GM19372 (cell line): ENCODE data around the gene TTC12.

ENCODE experiments used
- ATAC-seq: cut with Tn5 transposase; IDR thresholded peaks from one replicate; pipeline ENCODE4 v1.9.1; 2021; ENCODE audit warnings: mild to moderate bottlenecking, low read depth, moderate library complexity; ENCODE audit not compliant: unreplicated experiment

Gene TTC12

DNA sequence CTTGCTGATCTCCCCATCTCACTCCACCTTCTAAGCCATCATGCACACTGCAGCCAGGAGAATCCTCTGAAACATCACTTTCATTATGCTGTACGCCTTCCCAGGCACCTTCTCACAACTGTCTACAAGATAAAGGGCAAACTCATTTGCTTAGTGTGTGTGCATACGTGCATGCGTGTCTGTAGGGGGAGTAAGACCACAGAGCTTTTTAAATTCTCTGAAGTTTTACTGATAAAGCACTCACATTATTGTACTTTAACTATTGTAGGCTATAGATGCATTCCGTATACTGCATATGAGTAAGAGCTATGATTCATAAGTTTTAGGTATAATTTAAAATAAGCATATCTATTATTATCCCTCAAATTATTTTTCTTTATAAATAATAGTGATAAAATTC is 57.9 kb downstream of the TTC12 start:
- no peak for ATAC-seq

GRCh38 chr11:113373306-113373705 is 58.9 kb downstream of the TTC12 start:
- no peak for ATAC-seq

GRCh38 chr11:113373981-113374560 is 59.7 kb downstream of the TTC12 start:
- no peak for ATAC-seq

DNA sequence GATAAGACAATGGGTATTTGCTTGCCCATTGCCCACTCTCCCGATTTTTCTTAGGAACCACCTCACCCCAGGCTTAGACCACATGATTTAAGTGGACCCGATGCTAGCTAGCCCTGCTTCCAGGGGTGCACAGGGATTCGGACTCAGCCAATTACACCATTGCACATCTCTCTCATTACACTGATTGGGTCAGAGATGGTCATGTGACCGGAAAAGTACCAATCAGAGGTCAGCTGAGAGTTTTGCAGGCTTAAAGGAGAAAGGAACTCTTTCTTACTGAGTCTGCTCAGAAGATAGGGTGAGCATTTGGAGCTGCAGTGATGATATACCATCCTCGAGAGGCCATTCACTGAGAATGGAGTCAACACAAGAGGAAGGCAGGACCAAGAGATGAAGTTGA is 61.0 kb downstream of the TTC12 start:
- no peak for ATAC-seq

GRCh38 chr11:113376156-113376555 is 61.8 kb downstream of the TTC12 start:
- ATAC-seq, result no peak

DNA sequence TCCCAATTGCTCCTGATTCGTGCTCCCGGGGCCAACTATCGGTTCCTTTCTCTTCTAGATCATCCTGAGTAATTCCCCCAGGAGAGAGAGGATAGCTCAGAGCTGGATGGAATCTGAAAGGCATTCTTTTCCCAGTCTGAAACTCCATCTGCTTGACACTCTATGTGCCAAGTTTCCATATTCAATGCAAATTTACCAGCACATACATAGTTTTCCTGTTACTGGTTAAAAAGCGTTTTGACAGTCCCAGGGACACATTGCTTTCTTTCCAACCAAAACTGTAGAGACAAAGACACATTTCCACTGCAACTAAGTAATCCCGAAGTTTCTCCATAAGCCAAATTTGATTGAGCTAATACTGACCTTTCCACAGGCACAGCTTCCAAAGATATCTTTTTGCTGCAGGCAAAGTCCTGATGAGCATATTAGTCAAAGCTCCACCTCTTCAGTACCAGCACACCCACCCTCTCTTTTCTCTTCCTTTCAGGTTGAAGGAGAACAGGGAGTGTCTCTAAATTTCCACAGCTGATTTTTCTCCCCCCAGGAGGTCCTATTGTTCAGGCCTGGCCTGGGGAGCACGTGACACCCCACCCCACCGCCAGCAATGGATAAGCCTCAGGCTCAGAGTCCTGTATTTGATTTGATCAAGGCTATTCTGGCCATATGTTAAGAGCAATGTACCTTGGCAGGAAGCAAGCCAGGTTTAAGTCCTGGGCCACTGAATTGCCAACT is 63.5 kb downstream of the TTC12 start:
- no peak for ATAC-seq

DNA sequence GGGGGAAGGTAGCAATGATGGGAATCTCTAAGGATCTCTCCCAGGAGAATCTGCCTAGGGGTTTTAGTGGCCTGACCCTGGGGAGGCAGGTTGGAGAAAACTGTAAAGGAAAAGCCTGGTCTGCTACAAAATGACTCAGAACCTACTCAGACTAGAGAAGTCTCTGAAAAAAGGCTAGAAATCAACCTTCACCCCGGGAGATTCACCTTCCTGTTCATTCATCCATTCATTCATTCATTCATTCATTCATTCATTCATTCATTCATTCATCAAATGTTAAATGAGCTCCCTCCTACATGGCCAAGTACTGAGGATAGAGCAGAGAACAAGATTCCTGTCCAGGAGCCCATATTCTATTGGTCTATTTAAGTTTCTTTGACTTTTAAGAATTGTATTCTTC is 64.3 kb downstream of the TTC12 start:
- ATAC-seq, result no peak

DNA sequence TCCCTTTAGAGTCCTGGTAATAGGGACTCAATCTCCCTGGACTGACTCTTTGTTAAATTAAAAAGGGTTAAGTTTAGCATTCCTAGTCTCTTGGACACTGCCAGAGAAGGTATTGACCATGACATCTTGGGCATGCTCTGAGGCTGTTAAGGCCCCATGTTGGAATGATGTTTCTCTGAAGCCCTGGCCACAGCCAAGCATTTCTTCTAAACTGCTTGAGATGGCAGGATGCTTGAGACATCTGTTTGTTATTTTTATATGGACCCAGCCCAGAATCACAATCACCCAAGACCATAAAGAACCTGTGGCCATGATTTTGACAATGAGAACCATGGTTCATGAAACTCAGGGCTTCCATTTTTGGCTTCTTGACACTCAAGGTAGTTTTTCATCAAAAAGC is 67.7 kb downstream of the TTC12 start:
- ATAC-seq, result no peak

DNA sequence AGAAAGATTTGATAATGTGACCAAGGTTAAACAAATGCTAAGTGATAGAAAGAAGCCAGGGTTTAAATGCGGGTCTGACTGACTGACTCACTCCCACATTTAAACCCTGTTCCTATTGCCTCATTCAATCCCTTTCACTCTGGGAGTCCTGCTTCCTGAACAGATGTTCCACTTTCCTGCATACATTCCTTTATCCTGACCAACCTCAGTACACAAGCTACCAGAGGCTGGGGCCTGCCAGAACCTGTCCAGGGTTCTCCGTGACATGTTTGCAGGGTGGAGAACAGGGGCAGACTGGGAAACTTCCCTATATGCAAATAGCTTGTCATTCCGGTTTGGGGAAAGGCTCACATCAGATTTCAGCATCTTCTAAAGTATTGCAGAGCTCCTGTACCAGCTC is 70.2 kb downstream of the TTC12 start:
- no peak for ATAC-seq

- no peak for ATAC-seq
These were observed 71.4 kb downstream of the TTC12 start for GRCh38 chr11:113385749-113386148.

DNA sequence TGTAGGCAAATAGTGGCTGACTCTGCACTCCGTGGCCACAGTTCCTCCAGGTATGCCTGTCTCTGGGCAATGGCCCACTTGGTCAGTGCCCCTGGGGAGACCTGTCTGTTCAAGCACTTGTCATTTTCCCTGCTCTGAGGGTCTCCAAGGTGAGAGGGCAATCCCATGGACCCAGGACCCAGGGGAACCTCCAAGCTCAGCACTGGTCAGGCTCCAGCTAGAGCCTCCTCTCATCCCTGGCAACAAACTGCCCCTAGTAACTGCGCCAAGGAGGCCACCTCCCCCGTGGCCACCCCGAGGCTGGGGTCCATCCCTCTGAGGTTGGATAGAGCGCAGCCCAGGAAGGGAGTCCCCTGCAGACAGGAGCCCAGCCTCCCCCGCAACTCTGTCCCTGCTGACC is 72.5 kb downstream of the TTC12 start:
- ATAC-seq, result no peak

DNA sequence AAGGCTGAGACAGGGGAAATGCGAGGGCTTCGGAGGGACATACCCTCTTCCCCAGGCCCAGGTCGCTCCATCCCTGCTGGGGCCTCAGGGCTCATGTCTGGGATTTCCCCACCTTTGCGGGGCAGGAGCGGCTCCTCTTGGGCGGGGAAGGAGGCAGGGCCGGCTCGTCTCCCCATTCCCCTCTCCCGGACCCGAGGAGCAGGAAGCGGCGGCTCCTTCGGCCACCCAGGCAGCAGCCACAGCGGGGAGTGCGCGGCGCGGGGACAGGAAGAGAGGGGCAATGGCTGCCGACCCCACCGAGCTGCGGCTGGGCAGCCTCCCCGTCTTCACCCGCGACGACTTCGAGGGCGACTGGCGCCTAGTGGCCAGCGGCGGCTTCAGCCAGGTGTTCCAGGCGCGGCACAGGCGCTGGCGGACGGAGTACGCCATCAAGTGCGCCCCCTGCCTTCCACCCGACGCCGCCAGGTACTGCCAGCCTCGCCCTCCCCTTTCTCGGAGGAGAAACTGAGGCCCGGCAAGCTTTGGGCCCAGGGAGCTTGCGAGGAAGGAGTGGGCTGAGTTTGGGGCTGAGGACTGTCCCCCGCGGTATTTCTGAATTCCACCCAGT is 73.3 kb downstream of the TTC12 start, which contains the start of gene ANKK1:
Gene ANKK1 (plus strand): TSS at position 175 of the 607 bp plus-strand sequence. CDS start 106 bp downstream, at position 281.
- no peak for ATAC-seq

DNA sequence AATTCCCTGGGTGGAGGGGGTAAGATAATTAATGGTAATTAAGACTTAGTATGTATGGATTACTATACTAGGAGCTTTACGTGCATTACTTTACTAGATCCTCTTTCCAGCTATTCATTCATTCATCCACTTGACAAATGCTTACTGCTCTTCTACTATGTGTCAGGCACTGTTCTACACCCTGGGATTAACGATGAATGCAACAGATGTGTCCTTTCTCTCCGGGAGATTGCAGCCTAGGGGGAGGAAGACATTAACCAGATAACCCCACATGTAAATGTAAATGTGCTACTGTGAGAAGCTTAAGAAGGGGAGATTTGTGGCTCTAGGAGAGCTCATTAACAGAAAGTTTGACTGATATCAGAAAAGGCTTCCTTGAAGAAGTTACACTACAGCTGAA is 74.9 kb downstream of the TTC12 start:
- ATAC-seq, result no peak

DNA sequence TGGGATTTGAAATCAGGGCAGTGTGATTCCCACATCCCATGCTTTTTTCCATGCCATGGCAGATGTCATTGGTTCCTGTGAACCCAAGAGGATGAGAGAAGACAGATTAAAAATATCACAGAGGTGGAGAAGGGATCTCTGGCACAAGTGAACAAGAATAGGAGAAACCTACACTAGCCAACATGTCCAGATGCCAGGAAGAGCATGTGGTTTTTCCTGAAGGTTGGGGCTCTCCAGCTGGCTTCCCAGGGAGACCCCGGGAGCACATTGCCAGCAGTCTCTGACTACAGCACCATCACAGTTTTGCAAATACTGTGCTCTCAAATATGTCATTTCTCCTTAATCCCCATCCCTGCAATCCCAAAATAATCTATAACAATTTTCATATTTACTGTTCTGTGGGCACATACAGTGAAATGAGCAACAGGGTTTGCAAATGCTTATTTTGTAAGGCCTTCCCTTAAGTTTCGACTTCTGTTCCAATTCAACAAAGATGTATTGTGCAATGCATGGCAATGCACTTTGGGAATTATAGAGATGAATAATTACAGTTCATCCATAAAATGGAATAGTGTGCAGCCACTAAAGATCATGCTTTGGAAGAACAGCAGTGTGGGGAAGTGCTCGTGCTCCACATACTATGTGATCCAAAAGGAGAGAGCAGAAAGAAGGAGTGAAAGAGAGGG is 78.0 kb downstream of the TTC12 start:
- no peak for ATAC-seq

DNA sequence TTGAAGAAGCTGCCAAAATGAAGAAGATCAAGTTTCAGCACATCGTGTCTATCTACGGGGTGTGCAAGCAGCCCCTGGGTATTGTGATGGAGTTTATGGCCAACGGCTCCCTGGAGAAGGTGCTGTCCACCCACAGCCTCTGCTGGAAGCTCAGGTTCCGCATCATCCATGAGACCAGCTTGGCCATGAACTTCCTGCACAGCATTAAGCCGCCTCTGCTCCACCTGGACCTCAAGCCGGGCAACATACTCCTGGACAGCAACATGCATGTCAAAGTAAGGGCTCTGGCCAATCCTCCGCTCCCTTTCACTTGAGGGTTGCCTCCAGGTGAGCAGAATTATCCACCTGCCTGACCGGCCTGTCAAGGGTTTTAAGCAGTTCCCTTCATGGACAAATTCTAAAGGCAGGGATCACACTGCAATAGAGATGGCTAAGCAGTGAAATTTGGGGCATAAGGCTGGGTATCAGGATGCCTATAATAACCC is 79.2 kb downstream of the TTC12 start:
- ATAC-seq, result no peak

- ATAC-seq, result no peak
These were observed 80.5 kb downstream of the TTC12 start for GRCh38 chr11:113394919-113395318.

DNA sequence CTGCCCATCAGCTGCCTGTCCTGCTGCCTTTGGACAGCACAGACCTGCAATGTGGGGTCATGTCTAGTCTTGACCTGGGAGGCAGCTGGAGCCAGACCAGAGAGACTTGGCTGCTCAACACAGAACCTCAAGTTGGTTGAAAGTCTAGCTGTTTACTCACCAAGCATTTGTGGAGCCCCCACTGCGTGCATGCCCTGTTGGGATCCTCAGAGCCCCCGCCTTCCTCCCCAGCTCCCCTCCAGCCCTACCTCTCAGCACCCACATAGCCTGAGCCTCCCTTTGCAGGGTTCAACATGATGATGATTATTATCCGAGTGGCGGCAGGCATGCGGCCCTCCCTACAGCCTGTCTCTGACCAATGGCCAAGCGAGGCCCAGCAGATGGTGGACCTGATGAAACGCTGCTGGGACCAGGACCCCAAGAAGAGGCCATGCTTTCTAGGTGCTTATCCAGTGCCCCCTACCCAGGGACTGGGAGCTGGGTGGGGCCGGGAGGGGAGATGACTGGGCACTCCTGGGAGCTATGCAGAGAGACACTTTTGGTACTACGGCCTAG is 81.5 kb downstream of the TTC12 start:
- no peak for ATAC-seq

DNA sequence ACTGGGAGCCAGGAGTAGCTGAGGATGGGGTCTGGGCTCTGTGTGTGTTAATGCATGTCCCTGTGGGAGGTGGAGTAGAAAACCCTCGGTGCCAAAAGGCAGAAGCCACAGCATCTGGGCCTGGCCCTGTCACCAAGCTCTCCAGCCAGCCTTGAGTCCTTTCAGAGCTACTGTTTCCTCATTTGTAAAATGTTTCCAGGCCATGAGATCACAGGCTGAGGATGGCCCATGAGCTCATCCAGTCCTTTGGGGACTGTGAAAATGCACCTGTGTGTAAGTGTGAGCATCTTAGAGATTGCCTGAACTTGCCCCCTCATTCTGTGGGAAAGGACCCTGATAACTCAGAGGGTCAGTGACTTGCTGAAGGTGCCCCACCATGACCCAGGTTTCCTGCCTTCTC is 82.3 kb downstream of the TTC12 start:
- ATAC-seq, result no peak

- ATAC-seq, result no peak
These were observed 82.8 kb downstream of the TTC12 start for GRCh38 chr11:113397212-113397611.

DNA sequence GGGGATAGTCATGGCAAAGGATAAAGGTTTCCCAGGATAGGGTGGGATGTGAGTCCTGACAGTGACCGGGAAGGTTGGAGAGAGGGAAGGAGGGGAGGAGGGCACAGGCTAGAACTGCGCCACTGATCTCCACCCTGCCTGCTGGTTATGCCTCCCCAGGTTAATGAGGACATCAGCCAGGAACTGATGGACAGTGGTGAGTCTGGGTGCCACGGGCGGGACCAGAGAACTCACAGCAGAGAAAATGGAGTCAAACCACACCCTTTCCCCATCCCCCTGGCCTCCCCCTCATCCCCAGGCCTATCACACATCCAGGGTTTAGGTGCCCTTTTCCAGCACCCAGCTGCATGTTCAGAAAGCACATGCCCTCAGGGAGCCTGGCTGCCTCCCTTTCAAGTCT is 83.4 kb downstream of the TTC12 start:
- no peak for ATAC-seq
